ENCODE results near the gene CRIP1.
A peak's percentile ranks its signal among the peaks of the same experiment; 100 is the strongest.

CRIP1 gene

DNA sequence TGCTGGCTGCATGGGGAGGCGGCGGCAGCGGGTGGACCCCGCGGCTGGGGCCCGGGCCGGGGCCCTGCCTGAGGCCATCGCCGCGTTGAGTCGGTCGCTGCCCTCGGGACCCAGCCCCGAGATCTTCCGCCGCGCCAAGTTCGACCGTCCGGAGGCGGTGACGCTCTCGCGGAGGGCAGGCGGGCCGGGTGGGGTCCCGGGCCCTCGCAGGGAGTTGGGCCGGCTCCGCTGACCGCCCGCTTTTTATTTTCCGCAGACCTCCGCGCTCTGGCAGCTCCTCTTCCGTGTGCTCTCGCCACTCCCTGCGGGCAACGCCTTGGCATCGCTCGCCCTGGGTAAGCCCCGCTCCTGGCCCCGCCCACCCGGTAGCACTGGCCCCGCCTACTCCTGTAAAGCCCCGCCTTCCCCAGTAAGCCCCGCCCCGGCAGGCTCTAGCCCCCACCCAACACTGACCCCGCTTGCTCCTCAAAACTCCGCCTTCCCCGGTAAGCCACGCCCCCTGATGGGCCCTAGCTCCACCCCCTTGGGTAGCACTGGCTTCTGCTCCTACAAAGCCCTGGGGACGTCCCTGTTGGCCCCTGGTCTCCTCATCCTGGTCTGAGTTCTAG is 4.8 kb downstream of the CRIP1 start:
- H3K4me3 ChIP-seq (ENCODE audit: low read length, poor library complexity, severe bottlenecking), result peak overlapping the region; percentile 84
- peak overlapping the region; percentile 86 for H3K9ac ChIP-seq (ENCODE audit: low read depth, low read length, poor library complexity, severe bottlenecking)
- peaks cover 16% of the 10 kb centered on the region for H4K20me1 ChIP-seq (ENCODE audit: insufficient read depth, low read length, poor library complexity, severe bottlenecking)
- H3K4me1 ChIP-seq (ENCODE audit: insufficient read depth, low read length, poor library complexity, severe bottlenecking), result peaks cover 17% of the 10 kb centered on the region
- H2AFZ ChIP-seq (ENCODE audit: low read length), result peak overlapping the region; percentile 53; the same call in 1 of the 2 replicates
- no peaks in the 10 kb centered on the region for H3F3A ChIP-seq (ENCODE audit: low read depth)
- no peaks in the 10 kb centered on the region for H3K9me3 ChIP-seq (ENCODE audit: insufficient read depth, low read depth, low read length)
- H3K9me2 ChIP-seq (replicated peaks; ENCODE audit: low read depth, low read length), result no peaks in the 10 kb centered on the region
- H3K79me2 ChIP-seq (ENCODE audit: insufficient read depth, low read length), result peaks cover 20% of the 10 kb centered on the region
- no peaks in the 10 kb centered on the region for H3K27me3 ChIP-seq (ENCODE audit: insufficient read depth, low read length, poor library complexity, severe bottlenecking)
- peak overlapping the region; percentile 90 for H3K4me2 ChIP-seq (ENCODE audit: low read depth, low read length, poor library complexity, severe bottlenecking)
- H3K36me3 ChIP-seq (ENCODE audit: insufficient read depth, low read length), result no peaks in the 10 kb centered on the region
- TF ChIP-seq EZH2phosphoT487 (IDR thresholded peaks at IDR 0.05; ENCODE audit: borderline replicate concordance), result no peak
- TF ChIP-seq, protein P1, sequence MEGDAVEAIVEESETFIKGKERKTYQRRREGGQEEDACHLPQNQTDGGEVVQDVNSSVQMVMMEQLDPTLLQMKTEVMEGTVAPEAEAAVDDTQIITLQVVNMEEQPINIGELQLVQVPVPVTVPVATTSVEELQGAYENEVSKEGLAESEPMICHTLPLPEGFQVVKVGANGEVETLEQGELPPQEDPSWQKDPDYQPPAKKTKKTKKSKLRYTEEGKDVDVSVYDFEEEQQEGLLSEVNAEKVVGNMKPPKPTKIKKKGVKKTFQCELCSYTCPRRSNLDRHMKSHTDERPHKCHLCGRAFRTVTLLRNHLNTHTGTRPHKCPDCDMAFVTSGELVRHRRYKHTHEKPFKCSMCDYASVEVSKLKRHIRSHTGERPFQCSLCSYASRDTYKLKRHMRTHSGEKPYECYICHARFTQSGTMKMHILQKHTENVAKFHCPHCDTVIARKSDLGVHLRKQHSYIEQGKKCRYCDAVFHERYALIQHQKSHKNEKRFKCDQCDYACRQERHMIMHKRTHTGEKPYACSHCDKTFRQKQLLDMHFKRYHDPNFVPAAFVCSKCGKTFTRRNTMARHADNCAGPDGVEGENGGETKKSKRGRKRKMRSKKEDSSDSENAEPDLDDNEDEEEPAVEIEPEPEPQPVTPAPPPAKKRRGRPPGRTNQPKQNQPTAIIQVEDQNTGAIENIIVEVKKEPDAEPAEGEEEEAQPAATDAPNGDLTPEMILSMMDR (conservative IDR thresholded peaks at IDR 0.05; ENCODE audit: low read length), result no peak

DNA sequence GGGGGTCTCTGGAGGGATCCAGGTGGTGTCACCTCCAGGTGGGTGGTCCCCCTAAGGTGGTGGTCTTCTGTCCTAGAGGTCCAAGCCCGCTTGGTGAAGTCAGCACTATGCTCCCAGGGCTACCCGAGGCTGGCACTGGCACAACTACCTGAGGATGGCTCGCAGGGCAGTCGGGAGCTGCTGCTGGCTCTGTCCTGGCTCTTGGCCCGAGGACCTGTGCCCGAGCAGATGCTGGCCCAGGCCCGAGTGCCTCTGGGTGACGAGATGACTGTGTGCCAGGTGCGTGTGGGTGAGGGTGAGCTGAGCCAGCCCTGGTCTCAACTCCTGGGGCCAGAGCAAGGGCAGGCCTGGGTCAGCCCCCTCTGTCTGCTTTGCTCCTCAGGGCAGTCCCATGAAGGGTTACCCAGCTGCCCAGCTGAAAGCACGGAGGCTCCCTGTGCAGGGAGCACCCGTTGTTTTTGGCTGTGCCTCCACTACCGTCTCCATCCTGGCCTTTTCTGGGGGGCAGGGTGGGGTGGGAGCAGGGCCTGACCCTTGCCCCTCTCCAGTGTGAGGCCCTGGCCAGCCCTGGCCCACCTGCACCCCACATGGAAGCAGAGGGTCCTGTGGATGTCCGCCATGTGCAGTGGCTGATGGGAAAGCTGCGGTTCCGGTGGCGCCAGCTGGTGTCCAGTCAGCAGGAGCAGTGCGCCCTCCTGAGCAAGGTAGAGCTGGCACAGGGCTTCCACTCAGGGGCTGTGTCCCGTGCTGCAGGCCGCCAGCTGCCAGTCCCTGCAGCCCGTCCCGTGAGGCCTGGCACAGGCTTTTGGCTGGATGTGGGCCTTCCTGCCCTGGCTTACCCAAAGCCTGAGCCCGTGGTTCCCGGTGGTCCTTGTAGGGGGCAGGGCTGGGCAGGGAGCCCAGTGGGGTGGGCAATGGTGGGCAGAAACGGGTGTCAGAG is 5.6 kb downstream of the CRIP1 start:
- H3K9me2 ChIP-seq (replicated peaks; ENCODE audit: low read depth, low read length), result no peaks in the 10 kb centered on the region
- peaks cover 20% of the 10 kb centered on the region for H3K79me2 ChIP-seq (ENCODE audit: insufficient read depth, low read length)
- H3K9ac ChIP-seq (ENCODE audit: low read depth, low read length, poor library complexity, severe bottlenecking), result peak overlapping the region; percentile 50
- TF ChIP-seq, protein P1 (conservative IDR thresholded peaks at IDR 0.05; ENCODE audit: low read length), result no peak
- no peak for TF ChIP-seq EZH2phosphoT487 (IDR thresholded peaks at IDR 0.05; ENCODE audit: borderline replicate concordance)
- peaks cover 17% of the 10 kb centered on the region for H3K4me1 ChIP-seq (ENCODE audit: insufficient read depth, low read length, poor library complexity, severe bottlenecking)
- peak overlapping the region; percentile 90 for H3K4me2 ChIP-seq (ENCODE audit: low read depth, low read length, poor library complexity, severe bottlenecking)
- H3K27me3 ChIP-seq (ENCODE audit: insufficient read depth, low read length, poor library complexity, severe bottlenecking), result no peaks in the 10 kb centered on the region
- H3K4me3 ChIP-seq (ENCODE audit: low read length, poor library complexity, severe bottlenecking), result peak overlapping the region; percentile 84
- H3K9me3 ChIP-seq (ENCODE audit: insufficient read depth, low read depth, low read length), result no peaks in the 10 kb centered on the region
- no peaks in the 10 kb centered on the region for H3F3A ChIP-seq (ENCODE audit: low read depth)
- H3K36me3 ChIP-seq (ENCODE audit: insufficient read depth, low read length), result no peaks in the 10 kb centered on the region
- no peak overlapping the region for H2AFZ ChIP-seq (ENCODE audit: low read length)
- peaks cover 16% of the 10 kb centered on the region for H4K20me1 ChIP-seq (ENCODE audit: insufficient read depth, low read length, poor library complexity, severe bottlenecking)

DNA sequence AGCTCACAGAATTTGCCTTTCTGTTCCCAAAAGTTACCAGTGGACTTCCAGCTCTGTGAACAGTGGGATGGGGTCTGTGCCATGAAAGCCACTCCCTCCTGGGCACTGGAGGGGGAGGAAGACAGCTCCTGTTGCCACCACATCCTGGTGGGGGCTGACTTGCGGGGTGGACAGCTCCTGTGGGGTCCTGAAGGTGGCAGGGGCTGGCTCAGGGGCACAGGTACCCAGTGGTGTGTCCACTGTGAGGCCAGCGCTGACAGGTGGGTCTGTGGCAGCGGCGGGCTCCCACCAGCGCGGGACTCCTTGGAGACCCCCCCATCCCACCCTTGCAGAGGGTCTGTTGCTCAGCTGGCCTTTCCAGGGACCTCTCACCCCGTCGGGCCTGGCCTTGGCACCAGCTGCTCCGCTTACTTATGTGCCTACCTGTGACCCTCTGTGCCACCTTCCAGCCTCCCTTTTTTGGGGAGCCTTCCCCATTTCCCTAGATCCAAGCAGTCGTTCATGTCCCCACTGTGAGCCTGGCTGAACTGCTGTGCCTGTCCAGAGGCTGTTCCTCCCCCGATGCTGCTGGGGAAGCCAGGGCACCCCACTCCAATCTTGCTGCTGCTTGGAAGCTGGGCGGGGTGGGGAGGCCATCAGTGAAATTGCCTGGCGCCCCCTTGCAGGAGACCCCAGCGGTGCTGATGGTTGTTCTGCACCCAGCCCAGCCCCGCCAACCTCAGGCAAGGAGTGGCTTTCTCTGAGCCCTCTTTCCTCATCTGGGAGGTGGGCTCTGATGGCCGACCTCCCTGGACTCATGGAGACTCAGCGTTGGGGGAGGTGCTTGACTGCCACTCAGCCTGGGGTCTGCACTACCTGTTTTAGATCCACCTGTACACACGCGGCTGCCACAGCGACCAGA is 6.5 kb downstream of the CRIP1 start:
- no peak overlapping the region for H3K9ac ChIP-seq (ENCODE audit: low read depth, low read length, poor library complexity, severe bottlenecking)
- peak overlapping the region; percentile 84 for H3K4me3 ChIP-seq (ENCODE audit: low read length, poor library complexity, severe bottlenecking)
- H3K36me3 ChIP-seq (ENCODE audit: insufficient read depth, low read length), result no peaks in the 10 kb centered on the region
- H2AFZ ChIP-seq (ENCODE audit: low read length), result no peak overlapping the region
- H3F3A ChIP-seq (ENCODE audit: low read depth), result no peaks in the 10 kb centered on the region
- no peak for TF ChIP-seq EZH2phosphoT487 (IDR thresholded peaks at IDR 0.05; ENCODE audit: borderline replicate concordance)
- TF ChIP-seq, protein P1 (conservative IDR thresholded peaks at IDR 0.05; ENCODE audit: low read length), result no peak; the same call in 1 of the 2 replicates
- H3K9me3 ChIP-seq (ENCODE audit: insufficient read depth, low read depth, low read length), result no peaks in the 10 kb centered on the region
- no peaks in the 10 kb centered on the region for H3K9me2 ChIP-seq (replicated peaks; ENCODE audit: low read depth, low read length)
- peak overlapping the region; percentile 90 for H3K4me2 ChIP-seq (ENCODE audit: low read depth, low read length, poor library complexity, severe bottlenecking)
- peaks cover 16% of the 10 kb centered on the region for H4K20me1 ChIP-seq (ENCODE audit: insufficient read depth, low read length, poor library complexity, severe bottlenecking)
- peaks cover 17% of the 10 kb centered on the region for H3K4me1 ChIP-seq (ENCODE audit: insufficient read depth, low read length, poor library complexity, severe bottlenecking)
- no peaks in the 10 kb centered on the region for H3K27me3 ChIP-seq (ENCODE audit: insufficient read depth, low read length, poor library complexity, severe bottlenecking)
- H3K79me2 ChIP-seq (ENCODE audit: insufficient read depth, low read length), result peaks cover 20% of the 10 kb centered on the region
